Measurements from ENCODE around the gene USP35.

Gene USP35

GRCh38 chr11:78188286-78189173, at the start of gene USP35, which contains the start of gene KCTD21:
USP35 (plus strand) TSS chr11:78188919; CDS start chr11:78196246, 7,327 bp downstream.
KCTD21 (minus strand) TSS chr11:78188626; CDS start chr11:78174554, 14,072 bp downstream.
- peak; percentile 97 for DNase-seq (ENCODE audit: low spot score)

GRCh38 chr11:78139422-78140391, 49.0 kb upstream of the USP35 start, which contains the start of gene ALG8:
ALG8 (minus strand) TSS chr11:78139626; CDS start chr11:78139588, 38 bp downstream.
- DNase-seq (ENCODE audit: low spot score): peak; percentile 92

GRCh38 chr11:78140392-78141077, 48.2 kb upstream of the USP35 start:
- no peak for DNase-seq (ENCODE audit: low spot score)

GRCh38 chr11:78145511-78146025, 43.2 kb upstream of the USP35 start:
- DNase-seq (ENCODE audit: low spot score): no peak

- DNase-seq (ENCODE audit: low spot score): no peak
These were observed 40.9 kb upstream of the USP35 start for GRCh38 chr11:78147807-78148206.

GRCh38 chr11:78149646-78150045, 39.1 kb upstream of the USP35 start:
- peak; percentile 49 for DNase-seq (ENCODE audit: low spot score)

GRCh38 chr11:78150346-78150745, 38.4 kb upstream of the USP35 start:
- DNase-seq (ENCODE audit: low spot score): no peak

GRCh38 chr11:78150754-78151153, 38.0 kb upstream of the USP35 start:
- no peak for DNase-seq (ENCODE audit: low spot score)

- no peak for DNase-seq (ENCODE audit: low spot score)
These were observed 36.9 kb upstream of the USP35 start for GRCh38 chr11:78151804-78152203.

GRCh38 chr11:78156127-78156844, 32.4 kb upstream of the USP35 start:
- no peak for DNase-seq (ENCODE audit: low spot score)

GRCh38 chr11:78158987-78159652, 29.6 kb upstream of the USP35 start:
- peak; percentile 45 for DNase-seq (ENCODE audit: low spot score)

GRCh38 chr11:78160557-78160956, 28.2 kb upstream of the USP35 start:
- DNase-seq (ENCODE audit: low spot score): no peak

- no peak for DNase-seq (ENCODE audit: low spot score)
These were observed 27.4 kb upstream of the USP35 start for GRCh38 chr11:78161346-78161745.

GRCh38 chr11:78161962-78162371, 26.8 kb upstream of the USP35 start:
- no peak for DNase-seq (ENCODE audit: low spot score)

- DNase-seq (ENCODE audit: low spot score): no peak
These were observed 24.9 kb upstream of the USP35 start for GRCh38 chr11:78163828-78164227.

GRCh38 chr11:78164471-78164870, 24.2 kb upstream of the USP35 start:
- no peak for DNase-seq (ENCODE audit: low spot score)

GRCh38 chr11:78166855-78167469, 21.8 kb upstream of the USP35 start:
- no peak for DNase-seq (ENCODE audit: low spot score)

- DNase-seq (ENCODE audit: low spot score): no peak
These were observed 19.9 kb upstream of the USP35 start for GRCh38 chr11:78168539-78169477.

GRCh38 chr11:78170413-78170812, 18.3 kb upstream of the USP35 start:
- DNase-seq (ENCODE audit: low spot score): no peak

Measured in globus pallidus (tissue), 1 donor.